HG03066 (cell line): ENCODE data around the gene GIMAP2.
A peak's percentile ranks its signal among the peaks of the same experiment; 100 is the strongest.

Source experiments
- ATAC-seq: cut with Tn5 transposase; IDR thresholded peaks from one replicate; pipeline ENCODE4 v1.9.1; 2021; ENCODE audit warnings: low read depth; ENCODE audit not compliant: unreplicated experiment

Gene GIMAP2

GRCh38 chr7:150731916-150732315 lies 46.4 kb downstream of the GIMAP2 start:
- no peak for ATAC-seq

GRCh38 chr7:150732786-150733481 lies 47.4 kb downstream of the GIMAP2 start:
- ATAC-seq, result no peak

GRCh38 chr7:150733482-150734095 lies 48.1 kb downstream of the GIMAP2 start:
- no peak for ATAC-seq

- ATAC-seq, result no peak
These were observed 48.7 kb downstream of the GIMAP2 start for GRCh38 chr7:150734254-150734653.

- no peak for ATAC-seq
These were observed 50.3 kb downstream of the GIMAP2 start for GRCh38 chr7:150735596-150736358.

- ATAC-seq, result peak; percentile 26
These were observed 51.4 kb downstream of the GIMAP2 start for GRCh38 chr7:150736864-150737263.

- peak; percentile 63 for ATAC-seq
These were observed 52.0 kb downstream of the GIMAP2 start, which contains the start of gene GIMAP5 for GRCh38 chr7:150737265-150738055. Gene GIMAP5 (plus strand): TSS chr7:150737418. CDS start chr7:150740885, 3,467 bp downstream.

- ATAC-seq, result no peak
These were observed 52.6 kb downstream of the GIMAP2 start for GRCh38 chr7:150738092-150738491.

- no peak for ATAC-seq
These were observed 53.1 kb downstream of the GIMAP2 start for GRCh38 chr7:150738591-150739001.

- no peak for ATAC-seq
These were observed 53.5 kb downstream of the GIMAP2 start for GRCh38 chr7:150739033-150739432.

- ATAC-seq, result no peak
These were observed 54.5 kb downstream of the GIMAP2 start for GRCh38 chr7:150740053-150740452.

GRCh38 chr7:150742286-150742968 lies 56.9 kb downstream of the GIMAP2 start:
- ATAC-seq, result no peak
